Vagina (tissue), 2 donors: ENCODE data around the gene H3-3A. TPM values are rescaled to one million over a fixed set of nuclear protein-coding genes. Genes with fewer than 3 reads are reported as not detected.
A peak's percentile ranks its signal among the peaks of the same experiment; 100 is the strongest.

Source experiments
- DNase-seq, 2 donors: peaks; one replicate each; pipeline ENCODE4 v3.0.0-alpha.2; 2017; ENCODE audit errors: extremely low spot score in 2 of 2
- H3K27ac ChIP-seq: fragments of 200-600 bp; sonication (generic); one replicate; pipeline ENCODE4 v1.5.1; 2019
- H3K27me3 ChIP-seq: fragments of 200-600 bp; sonication (generic); one replicate; pipeline ENCODE4 v1.5.1; 2019
- H3K36me3 ChIP-seq, 2 donors: fragments of 200-600 bp; sonication (generic); one replicate each; pipeline ENCODE4 v1.5.1; 2017 to 2019
- H3K4me1 ChIP-seq: fragments of 200-600 bp; sonication (generic); one replicate; pipeline ENCODE4 v1.5.1; 2019
- H3K4me3 ChIP-seq, 2 donors: fragments of 200-600 bp; sonication (generic); 1 replicate in 1 of 2; 2 replicates in 1 of 2; pipeline ENCODE4 v1.5.1; 2016 to 2019
- H3K9me3 ChIP-seq: fragments of 200-600 bp; sonication (generic); one replicate; pipeline ENCODE4 v1.5.1; 2019
- POLR2A ChIP-seq, 2 donors: fragments of 450-650 bp; IDR thresholded peaks; one replicate each; pipeline ENCODE4 v1.6.1; 2017; ENCODE audit warnings: antibody characterized with exemption in 2 of 2, mild to moderate bottlenecking in 2 of 2, moderate library complexity in 2 of 2
- POLR2AphosphoS5 ChIP-seq, 2 donors: sonication (generic); formaldehyde crosslinking; IDR thresholded peaks; one replicate each; pipeline ENCODE4 v1.9.0; 2017; ENCODE audit warnings: antibody characterized with exemption in 2 of 2, mild to moderate bottlenecking in 2 of 2, low read depth in 1 of 2; ENCODE audit not compliant: insufficient read depth in 1 of 2
- intact Hi-C: fragments of 100-400 bp; cut with DNase I; formaldehyde crosslinking; loops from one replicate; pipeline ENCODE4 v1.15.1; 2023
- total RNA-seq: library from RNA; depleted of rRNA; stranded (reverse); fragments of >200 nt; gene quantifications from one replicate; pipeline ENCODE4 v1.2.3, GENCODE V29; 2016
- TF ChIP-seq, protein P1 (sequence below), 3 experiments: fragments of 450-650 bp in 2 of 3; fragments of 200-600 bp in 1 of 3; sonication (generic) in 1 of 3; IDR thresholded peaks; one replicate each; pipeline ENCODE4 v1.5.1; 2017 to 2019; ENCODE audit warnings: antibody characterized with exemption in 3 of 3, mild to moderate bottlenecking in 2 of 3, moderate library complexity in 2 of 3

The H3-3A gene
- total RNA-seq, 1 donor from 2014 or later: 263 TPM

GRCh38 chr1:226076378-226076777, 13.9 kb downstream of the H3-3A start:
- Histone ChIP-seq H3K9me3 (no peaks in the 10 kb centered on the region), H3K4me3 (no peak overlapping the region), H3K27me3 (no peaks in the 10 kb centered on the region), H3K4me1 (no peaks in the 10 kb centered on the region), H3K36me3 (peaks cover 0 to 21% of the 10 kb centered on the region in 2 donors), H3K27ac (no peak overlapping the region)
- TF ChIP-seq POLR2A (IDR thresholded peaks at IDR 0.05) (no peak), POLR2AphosphoS5 (IDR thresholded peaks at IDR 0.05; ENCODE audit: insufficient read depth in 1 of 2, low read depth in 1 of 2) (no peak)
- TF ChIP-seq, protein P1, sequence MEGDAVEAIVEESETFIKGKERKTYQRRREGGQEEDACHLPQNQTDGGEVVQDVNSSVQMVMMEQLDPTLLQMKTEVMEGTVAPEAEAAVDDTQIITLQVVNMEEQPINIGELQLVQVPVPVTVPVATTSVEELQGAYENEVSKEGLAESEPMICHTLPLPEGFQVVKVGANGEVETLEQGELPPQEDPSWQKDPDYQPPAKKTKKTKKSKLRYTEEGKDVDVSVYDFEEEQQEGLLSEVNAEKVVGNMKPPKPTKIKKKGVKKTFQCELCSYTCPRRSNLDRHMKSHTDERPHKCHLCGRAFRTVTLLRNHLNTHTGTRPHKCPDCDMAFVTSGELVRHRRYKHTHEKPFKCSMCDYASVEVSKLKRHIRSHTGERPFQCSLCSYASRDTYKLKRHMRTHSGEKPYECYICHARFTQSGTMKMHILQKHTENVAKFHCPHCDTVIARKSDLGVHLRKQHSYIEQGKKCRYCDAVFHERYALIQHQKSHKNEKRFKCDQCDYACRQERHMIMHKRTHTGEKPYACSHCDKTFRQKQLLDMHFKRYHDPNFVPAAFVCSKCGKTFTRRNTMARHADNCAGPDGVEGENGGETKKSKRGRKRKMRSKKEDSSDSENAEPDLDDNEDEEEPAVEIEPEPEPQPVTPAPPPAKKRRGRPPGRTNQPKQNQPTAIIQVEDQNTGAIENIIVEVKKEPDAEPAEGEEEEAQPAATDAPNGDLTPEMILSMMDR (IDR thresholded peaks at IDR 0.05): no peak
- DNase-seq: no peak
- intact Hi-C loops: no loop called here

- no peaks in the 10 kb centered on the region for H3K27me3 ChIP-seq
- no peak overlapping the region for H3K4me3 ChIP-seq
- TF ChIP-seq, protein P1 (IDR thresholded peaks at IDR 0.05): no peak
- TF ChIP-seq POLR2A (IDR thresholded peaks at IDR 0.05) (no peak), POLR2AphosphoS5 (IDR thresholded peaks at IDR 0.05; ENCODE audit: insufficient read depth in 1 of 2, low read depth in 1 of 2) (no peak)
- intact Hi-C loops: no loop called here
- H3K9me3 ChIP-seq: no peaks in the 10 kb centered on the region
- H3K4me1 ChIP-seq: no peaks in the 10 kb centered on the region
- no peak for DNase-seq
- peaks cover 0 to 4% of the 10 kb centered on the region in 2 donors for H3K36me3 ChIP-seq
- no peak overlapping the region for H3K27ac ChIP-seq
These were observed 15.9 kb downstream of the H3-3A start for GRCh38 chr1:226078374-226078773.

GRCh38 chr1:226082587-226082917, 20.0 kb downstream of the H3-3A start:
- TF ChIP-seq, protein P1 (IDR thresholded peaks at IDR 0.05): no peak
- TF ChIP-seq POLR2AphosphoS5 (IDR thresholded peaks at IDR 0.05; ENCODE audit: insufficient read depth in 1 of 2, low read depth in 1 of 2) (no peak), POLR2A (IDR thresholded peaks at IDR 0.05) (no peak)
- no peak for DNase-seq
- intact Hi-C loops: loop anchor here (5.0 kb wide), 1 partner anchor 40 kb away; no protein-coding TSS in a partner anchor
- H3K4me1 ChIP-seq: peaks cover 7% of the 10 kb centered on the region
- H3K9me3 ChIP-seq: no peaks in the 10 kb centered on the region
- H3K27ac ChIP-seq: peak overlapping the region; percentile 70
- peak overlapping the region; percentile 81 to 84 for H3K4me3 ChIP-seq
- no peaks in the 10 kb centered on the region for H3K27me3 ChIP-seq
- H3K36me3 ChIP-seq: no peaks in the 10 kb centered on the region

DNA sequence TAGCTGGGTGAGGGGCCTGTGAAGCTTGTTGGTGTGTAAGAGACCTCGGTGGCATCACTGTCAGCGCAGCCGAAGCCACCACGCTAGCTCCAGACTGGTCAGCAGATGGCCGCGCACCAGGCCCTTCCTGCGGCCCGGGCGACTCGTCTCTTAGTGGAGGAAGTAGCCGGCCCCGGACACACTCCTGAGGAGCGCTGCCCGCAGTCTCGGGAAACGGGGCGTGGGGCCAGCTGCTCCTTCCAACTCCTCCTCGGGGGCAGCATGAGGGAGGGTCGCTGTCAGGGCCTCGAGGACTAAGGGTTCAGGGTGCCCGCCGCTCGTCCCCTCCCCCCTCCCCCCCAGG, 20.4 kb downstream of the H3-3A start:
- TF ChIP-seq, protein P1 (IDR thresholded peaks at IDR 0.05): no peak
- TF ChIP-seq POLR2A (IDR thresholded peaks at IDR 0.05): no peak
- Histone ChIP-seq H3K9me3 (no peaks in the 10 kb centered on the region), H3K36me3 (no peaks in the 10 kb centered on the region), H3K4me3 (peak overlapping the region; percentile 81 to 84), H3K27ac (peak overlapping the region; percentile 70), H3K27me3 (no peaks in the 10 kb centered on the region), H3K4me1 (peaks cover 7% of the 10 kb centered on the region)
- intact Hi-C loops: loop anchor here (5.0 kb wide), 1 partner anchor 39 kb away; no protein-coding TSS in a partner anchor
- DNase-seq: no peak

DNA sequence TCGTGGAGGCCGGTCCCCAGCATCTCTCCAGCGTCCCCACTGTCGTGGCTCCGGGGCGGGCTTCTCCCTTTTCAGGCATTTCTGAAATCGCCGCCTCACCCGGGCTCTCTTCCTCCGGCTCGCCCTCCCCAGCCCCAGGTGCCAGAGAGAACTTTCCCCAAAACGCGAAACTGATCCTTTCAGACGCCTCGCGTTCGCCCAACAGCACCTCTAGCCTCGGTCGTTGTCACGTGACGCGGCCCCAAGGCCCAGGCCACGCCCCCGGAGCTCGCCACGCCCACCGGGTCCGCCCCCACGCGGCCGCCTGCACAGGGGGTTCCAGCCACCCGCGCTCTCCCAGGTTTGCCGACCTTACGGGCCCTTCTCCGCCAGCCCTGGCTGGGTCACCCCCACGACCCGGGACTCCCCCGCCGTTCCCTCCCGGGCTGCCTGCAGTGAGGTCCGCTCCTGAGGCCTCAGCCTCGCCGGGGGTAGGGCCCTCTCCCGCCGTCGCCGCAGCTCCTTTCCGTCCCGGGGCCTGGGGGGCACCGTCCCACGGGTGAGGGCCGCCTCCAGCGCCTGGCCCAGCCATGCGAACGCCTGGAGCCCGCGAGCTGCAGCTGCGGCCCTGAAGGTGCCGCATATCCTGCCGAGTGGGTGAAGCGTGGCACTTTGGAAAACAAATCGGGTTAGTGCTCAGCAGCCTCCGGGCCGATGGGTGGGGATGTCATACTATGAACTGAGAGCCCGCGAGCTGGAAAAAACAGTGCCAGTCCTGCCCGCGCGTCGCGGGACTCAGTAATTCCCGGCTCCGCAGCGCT, 21.0 kb downstream of the H3-3A start:
- TF ChIP-seq POLR2AphosphoS5 (IDR thresholded peaks at IDR 0.05; ENCODE audit: insufficient read depth in 1 of 2, low read depth in 1 of 2): peak; percentile 61 to 83
- TF ChIP-seq POLR2A (IDR thresholded peaks at IDR 0.05): peak in 1 of 2 donors; percentile 35
- TF ChIP-seq, protein P1 (IDR thresholded peaks at IDR 0.05): no peak
- no peak for DNase-seq
- Histone ChIP-seq H3K27ac (peak overlapping the region; percentile 70), H3K4me3 (peak overlapping the region; percentile 81 to 84), H3K27me3 (no peaks in the 10 kb centered on the region), H3K9me3 (no peaks in the 10 kb centered on the region), H3K4me1 (peaks cover 7% of the 10 kb centered on the region), H3K36me3 (no peaks in the 10 kb centered on the region)
- intact Hi-C loops: loop anchor here (5.0 kb wide), 1 partner anchor 39 kb away; no protein-coding TSS in a partner anchor
